Ishikawa (cell line): ENCODE results near the gene HOXB2.

ENCODE experiments used
- CEBPB ChIP-seq: IDR thresholded peaks from 2 replicates; pipeline ENCODE4 v1.6.1; 2012
- CREB1 ChIP-seq: IDR thresholded peaks from 2 replicates; pipeline ENCODE4 v1.6.1; 2012; ENCODE audit warnings: low read depth
- EGR1 ChIP-seq: IDR thresholded peaks from 2 replicates; pipeline ENCODE4 v1.6.1; 2012
- EP300 ChIP-seq: IDR thresholded peaks from 2 replicates; pipeline ENCODE4 v1.6.1; 2012; ENCODE audit warnings: borderline replicate concordance
- FOXM1 ChIP-seq: IDR thresholded peaks from 2 replicates; pipeline ENCODE4 v1.6.1; 2012; ENCODE audit warnings: low read depth, borderline replicate concordance
- MAX ChIP-seq: IDR thresholded peaks from 2 replicates; pipeline ENCODE4 v1.6.1; 2012
- NFIC ChIP-seq: IDR thresholded peaks from 2 replicates; pipeline ENCODE4 v1.6.1; 2012
- RAD21 ChIP-seq: IDR thresholded peaks from 2 replicates; pipeline ENCODE4 v1.6.1; 2012; ENCODE audit warnings: low read depth
- TAF1 ChIP-seq: IDR thresholded peaks from 2 replicates; pipeline ENCODE4 v1.6.1; 2012; ENCODE audit warnings: low read depth, mild to moderate bottlenecking
- TCF12 ChIP-seq: IDR thresholded peaks from 2 replicates; pipeline ENCODE4 v1.6.1; 2012; ENCODE audit warnings: low read depth
- TEAD4 ChIP-seq: IDR thresholded peaks from 2 replicates; pipeline ENCODE4 v1.6.1; 2012
- YY1 ChIP-seq: IDR thresholded peaks from 2 replicates; pipeline ENCODE4 v1.6.1; 2012; ENCODE audit warnings: low read depth
- ZBTB7A ChIP-seq: IDR thresholded peaks from 2 replicates; pipeline ENCODE4 v1.6.1; 2012; ENCODE audit warnings: low read depth
- TF ChIP-seq, protein P1 (sequence below): IDR thresholded peaks from 2 replicates; pipeline ENCODE4 v1.6.1; 2012; ENCODE audit warnings: low read depth, mild to moderate bottlenecking
- TF ChIP-seq, protein P2 (sequence below): IDR thresholded peaks from 2 replicates; pipeline ENCODE4 v1.6.1; 2012

HOXB2 gene

GRCh38 chr17:48543854-48544348 is 1.0 kb downstream of the HOXB2 start:
- TF ChIP-seq CEBPB, result no peak
- TF ChIP-seq EP300, result no peak
- no peak for TF ChIP-seq TEAD4
- TF ChIP-seq RAD21, result no peak
- no peak for TF ChIP-seq TCF12
- no peak for TF ChIP-seq YY1
- TF ChIP-seq, protein P1, sequence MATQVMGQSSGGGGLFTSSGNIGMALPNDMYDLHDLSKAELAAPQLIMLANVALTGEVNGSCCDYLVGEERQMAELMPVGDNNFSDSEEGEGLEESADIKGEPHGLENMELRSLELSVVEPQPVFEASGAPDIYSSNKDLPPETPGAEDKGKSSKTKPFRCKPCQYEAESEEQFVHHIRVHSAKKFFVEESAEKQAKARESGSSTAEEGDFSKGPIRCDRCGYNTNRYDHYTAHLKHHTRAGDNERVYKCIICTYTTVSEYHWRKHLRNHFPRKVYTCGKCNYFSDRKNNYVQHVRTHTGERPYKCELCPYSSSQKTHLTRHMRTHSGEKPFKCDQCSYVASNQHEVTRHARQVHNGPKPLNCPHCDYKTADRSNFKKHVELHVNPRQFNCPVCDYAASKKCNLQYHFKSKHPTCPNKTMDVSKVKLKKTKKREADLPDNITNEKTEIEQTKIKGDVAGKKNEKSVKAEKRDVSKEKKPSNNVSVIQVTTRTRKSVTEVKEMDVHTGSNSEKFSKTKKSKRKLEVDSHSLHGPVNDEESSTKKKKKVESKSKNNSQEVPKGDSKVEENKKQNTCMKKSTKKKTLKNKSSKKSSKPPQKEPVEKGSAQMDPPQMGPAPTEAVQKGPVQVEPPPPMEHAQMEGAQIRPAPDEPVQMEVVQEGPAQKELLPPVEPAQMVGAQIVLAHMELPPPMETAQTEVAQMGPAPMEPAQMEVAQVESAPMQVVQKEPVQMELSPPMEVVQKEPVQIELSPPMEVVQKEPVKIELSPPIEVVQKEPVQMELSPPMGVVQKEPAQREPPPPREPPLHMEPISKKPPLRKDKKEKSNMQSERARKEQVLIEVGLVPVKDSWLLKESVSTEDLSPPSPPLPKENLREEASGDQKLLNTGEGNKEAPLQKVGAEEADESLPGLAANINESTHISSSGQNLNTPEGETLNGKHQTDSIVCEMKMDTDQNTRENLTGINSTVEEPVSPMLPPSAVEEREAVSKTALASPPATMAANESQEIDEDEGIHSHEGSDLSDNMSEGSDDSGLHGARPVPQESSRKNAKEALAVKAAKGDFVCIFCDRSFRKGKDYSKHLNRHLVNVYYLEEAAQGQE, result no peak
- no peak for TF ChIP-seq FOXM1
- TF ChIP-seq CREB1, result no peak
- TF ChIP-seq NFIC, result no peak
- TF ChIP-seq EGR1, result no peak
- TF ChIP-seq, protein P2, sequence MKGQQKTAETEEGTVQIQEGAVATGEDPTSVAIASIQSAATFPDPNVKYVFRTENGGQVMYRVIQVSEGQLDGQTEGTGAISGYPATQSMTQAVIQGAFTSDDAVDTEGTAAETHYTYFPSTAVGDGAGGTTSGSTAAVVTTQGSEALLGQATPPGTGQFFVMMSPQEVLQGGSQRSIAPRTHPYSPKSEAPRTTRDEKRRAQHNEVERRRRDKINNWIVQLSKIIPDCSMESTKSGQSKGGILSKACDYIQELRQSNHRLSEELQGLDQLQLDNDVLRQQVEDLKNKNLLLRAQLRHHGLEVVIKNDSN, result no peak
- TF ChIP-seq MAX, result no peak
- TF ChIP-seq TAF1, result no peak
- TF ChIP-seq ZBTB7A, result no peak

- no peak for TF ChIP-seq TAF1
- TF ChIP-seq TEAD4, result no peak
- TF ChIP-seq NFIC, result no peak
- no peak for TF ChIP-seq YY1
- TF ChIP-seq FOXM1, result no peak
- no peak for TF ChIP-seq CREB1
- no peak for TF ChIP-seq ZBTB7A
- no peak for TF ChIP-seq TCF12
- TF ChIP-seq, protein P2, result no peak
- TF ChIP-seq, protein P1, result no peak
- no peak for TF ChIP-seq RAD21
- no peak for TF ChIP-seq EGR1
- no peak for TF ChIP-seq EP300
Measured at GRCh38 chr17:48543107-48543853, 1.6 kb downstream of the HOXB2 start.

GRCh38 chr17:48542698-48543106 is 2.2 kb downstream of the HOXB2 start:
- no peak for TF ChIP-seq ZBTB7A
- TF ChIP-seq, protein P1, result no peak

DNA sequence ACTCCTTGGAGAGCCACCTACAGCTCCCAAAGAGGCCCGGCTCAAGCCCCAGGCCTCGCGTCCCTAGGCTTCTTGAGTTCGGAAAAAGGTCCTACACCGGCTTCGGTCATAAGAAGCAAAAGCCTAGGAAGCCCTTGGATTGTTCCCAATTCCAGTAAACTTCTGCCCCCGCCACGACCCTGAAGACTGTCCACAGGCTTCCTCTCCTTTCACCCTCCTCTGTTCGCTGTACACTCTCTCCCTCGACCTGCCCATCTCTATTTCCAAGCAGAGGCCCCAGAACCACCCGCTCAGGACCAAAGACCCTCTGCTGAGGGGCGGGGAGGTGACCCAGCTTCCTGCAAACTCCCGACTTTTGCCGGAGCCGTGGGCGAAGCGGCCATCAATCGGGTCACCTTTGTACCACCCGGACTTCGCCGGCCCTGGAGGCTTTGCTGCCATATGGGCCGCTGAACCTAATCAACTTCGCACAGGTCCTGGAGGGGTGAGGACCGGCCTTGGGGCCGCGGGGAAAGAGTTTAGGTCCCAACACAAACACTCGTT is 2.7 kb downstream of the HOXB2 start:
- TF ChIP-seq CEBPB (no peak), TCF12 (no peak), EP300 (no peak), FOXM1 (no peak), MAX (no peak), TAF1 (no peak), CREB1 (no peak), YY1 (no peak), TEAD4 (no peak), NFIC (no peak), RAD21 (no peak), ZBTB7A (no peak), EGR1 (no peak)
- TF ChIP-seq, protein P2, result no peak
- TF ChIP-seq, protein P1, result no peak
